Cardiac septum (tissue), 1 donor: ENCODE measurements around the gene ANO1. TPM values are rescaled to one million over a fixed set of nuclear protein-coding genes. Genes with fewer than 3 reads are reported as not detected.

Experiments
- DNase-seq: peaks from one replicate; pipeline ENCODE4 v3.0.0-alpha.2; 2020; ENCODE audit warnings: low spot score
- intact Hi-C: fragments of 100-400 bp; cut with DNase I; formaldehyde crosslinking; loops from one replicate; pipeline ENCODE4 v1.14.0; 2022
- total RNA-seq: library from RNA; stranded (reverse); fragmentation: NEBNext Ultra II Directional; extraction: Animal tissue kit (Norgen Biotek cat#: 25700); gene quantifications from one replicate; pipeline ENCODE4 v1.2.1, GENCODE V29; 2021
- donor health status: DM: no; HTN: no; CAD: no.

ANO1 gene
- total RNA-seq, 1 donor from 2014 or later, result 18.4 TPM

- no peak for DNase-seq
- intact Hi-C loops, result no loop called here
Observed at GRCh38 chr11:70170596-70171210, 92.6 kb downstream of the ANO1 start.

- intact Hi-C loops, result no loop called here
- DNase-seq, result no peak
Observed at GRCh38 chr11:70173018-70173417, 94.9 kb downstream of the ANO1 start.

- intact Hi-C loops, result no loop called here
- DNase-seq, result no peak
Observed at GRCh38 chr11:70174547-70175235, 96.6 kb downstream of the ANO1 start.

- intact Hi-C loops, result no loop called here
- DNase-seq, result no peak
Observed at GRCh38 chr11:70175236-70175698, 97.2 kb downstream of the ANO1 start.

- DNase-seq, result no peak
Observed at GRCh38 chr11:70176940-70177689, 99.0 kb downstream of the ANO1 start.

GRCh38 chr11:70180906-70181305, 102.8 kb downstream of the ANO1 start:
- DNase-seq, result no peak
- intact Hi-C loops, result no loop called here

More at GRCh38 chr11:70176940-70177689, 99.0 kb downstream of the ANO1 start:
- intact Hi-C loops, result no loop called here

- no peak for DNase-seq
- intact Hi-C loops, result no loop called here
Observed at GRCh38 chr11:70182266-70182665, 104.1 kb downstream of the ANO1 start.

GRCh38 chr11:70183032-70183431, 104.9 kb downstream of the ANO1 start:
- intact Hi-C loops, result no loop called here
- no peak for DNase-seq

- intact Hi-C loops, result no loop called here
- no peak for DNase-seq
Observed at GRCh38 chr11:70183483-70184176, 105.5 kb downstream of the ANO1 start.

GRCh38 chr11:70184396-70184795, 106.3 kb downstream of the ANO1 start:
- intact Hi-C loops, result no loop called here
- no peak for DNase-seq

GRCh38 chr11:70185348-70186055, 107.4 kb downstream of the ANO1 start:
- no peak for DNase-seq
- intact Hi-C loops, result no loop called here

GRCh38 chr11:70186420-70186819, 108.3 kb downstream of the ANO1 start:
- DNase-seq, result no peak
- intact Hi-C loops, result no loop called here

GRCh38 chr11:70186936-70187335, 108.8 kb downstream of the ANO1 start:
- no peak for DNase-seq
- intact Hi-C loops, result no loop called here

- intact Hi-C loops, result no loop called here
- no peak for DNase-seq
Observed at GRCh38 chr11:70187771-70188170, 109.7 kb downstream of the ANO1 start.

- intact Hi-C loops, result loop anchor here (5.0 kb wide), 1 partner anchor 502 kb away; no protein-coding TSS in a partner anchor
- DNase-seq, result no peak
Observed at GRCh38 chr11:70189622-70190021, 111.5 kb downstream of the ANO1 start.

- peak; percentile 90 for DNase-seq
- intact Hi-C loops, result loop anchor here (1.0 to 5.0 kb wide), 2 partner anchors 276 to 504 kb away; no protein-coding TSS in a partner anchor
Observed at GRCh38 chr11:70191495-70192140, 113.5 kb downstream of the ANO1 start.

- intact Hi-C loops, result loop anchor here (5.0 kb wide), 1 partner anchor 506 kb away; no protein-coding TSS in a partner anchor
- DNase-seq, result no peak
Observed at GRCh38 chr11:70192666-70193410, 114.7 kb downstream of the ANO1 start.
